Right cardiac atrium (tissue), 5 donors: Measurements from ENCODE around the gene TRAF1. TPM values are rescaled to one million over a fixed set of nuclear protein-coding genes. Genes with fewer than 3 reads are reported as not detected.

ENCODE experiments used
- ATAC-seq, 2 donors: fragments of 200-7000 bp; cut with Tn5 transposase; one replicate each; pipeline versions ENCODE4 v1.8.0 to v1.9.1; 2020; ENCODE audit warnings: moderate library complexity in 2 of 2, mild to moderate bottlenecking in 1 of 2
- DNase-seq, 3 donors: peaks; one replicate each; pipeline ENCODE4 v3.0.0-alpha.2; 2020
- H3K27ac ChIP-seq: one replicate; pipeline ENCODE4 v1.5.1; 2013; ENCODE audit warnings: mild to moderate bottlenecking, low read length, control low read depth, moderate library complexity
- H3K27me3 ChIP-seq: one replicate; pipeline ENCODE4 v1.6.1; 2013; ENCODE audit not compliant: control insufficient read depth, insufficient read depth
- H3K4me1 ChIP-seq: one replicate; pipeline ENCODE4 v1.6.1; 2013; ENCODE audit warnings: low read length; ENCODE audit not compliant: control insufficient read depth, insufficient read depth
- H3K4me3 ChIP-seq: one replicate; pipeline ENCODE4 v1.5.1; 2013; ENCODE audit warnings: low read length, control low read depth
- H3K9me3 ChIP-seq: one replicate; pipeline ENCODE4 v1.6.1; 2013; ENCODE audit warnings: low read length; ENCODE audit not compliant: control insufficient read depth
- WGBS: extraction: QIAGEN DNeasy Blood & Tissue Kit; methylation state at CpG from one replicate; pipeline ENCODE4 v1.1.7; 2013; 5-methylcytosine and 5-hydroxymethylcytosine counted together
- intact Hi-C, 4 donors: fragments of 100-400 bp; cut with DNase I; formaldehyde crosslinking; loops; one replicate each; pipeline versions ENCODE4 v1.11.0 to v1.14.0; 2022 to 2023
- polyA plus RNA-seq: library from polyadenylated mRNA; stranded (reverse); fragments of 200-250 nt; gene quantifications from one replicate; pipeline ENCODE4 v1.2.3, GENCODE V29; 2013
- total RNA-seq, 4 donors: library from RNA; stranded (reverse); fragmentation: NEBNext Ultra II Directional; extraction: Animal tissue kit (Norgen Biotek cat#: 25700); gene quantifications; one replicate each; pipeline ENCODE4 v1.2.1, GENCODE V29; 2021
- donor health status: healthy with polysubstance abuse.
- donor health status: DM: no; HTN: yes; CAD: no.
- donor health status: DM: no; HTN: no; CAD: no.
- donor health status: DM: no; HTN: yes; CAD: no; lungs with severe emphysema.
- donor health status: DM: yes; HTN: yes; CAD: no.

TRAF1 gene
- total and polyA plus RNA-seq, 5 donors, result 3.9 to 6.1 (median 4.8) TPM

GRCh38 chr9:120904061-120904977 is 22.3 kb downstream of the TRAF1 start:
- ATAC-seq (no peak), DNase-seq (peak in 1 of 3 donors; percentile 52)
- H3K9me3 ChIP-seq, result no peaks in the 10 kb centered on the region
- intact Hi-C loops, result no loop called here
- no peaks in the 10 kb centered on the region for H3K27me3 ChIP-seq
- no peak overlapping the region for H3K4me3 ChIP-seq
- H3K27ac ChIP-seq, result no peak overlapping the region
- 88% methylated on average over 16 of the region's 16 CpGs for whole genome bisulfite sequencing
- H3K4me1 ChIP-seq, result no peaks in the 10 kb centered on the region

DNA sequence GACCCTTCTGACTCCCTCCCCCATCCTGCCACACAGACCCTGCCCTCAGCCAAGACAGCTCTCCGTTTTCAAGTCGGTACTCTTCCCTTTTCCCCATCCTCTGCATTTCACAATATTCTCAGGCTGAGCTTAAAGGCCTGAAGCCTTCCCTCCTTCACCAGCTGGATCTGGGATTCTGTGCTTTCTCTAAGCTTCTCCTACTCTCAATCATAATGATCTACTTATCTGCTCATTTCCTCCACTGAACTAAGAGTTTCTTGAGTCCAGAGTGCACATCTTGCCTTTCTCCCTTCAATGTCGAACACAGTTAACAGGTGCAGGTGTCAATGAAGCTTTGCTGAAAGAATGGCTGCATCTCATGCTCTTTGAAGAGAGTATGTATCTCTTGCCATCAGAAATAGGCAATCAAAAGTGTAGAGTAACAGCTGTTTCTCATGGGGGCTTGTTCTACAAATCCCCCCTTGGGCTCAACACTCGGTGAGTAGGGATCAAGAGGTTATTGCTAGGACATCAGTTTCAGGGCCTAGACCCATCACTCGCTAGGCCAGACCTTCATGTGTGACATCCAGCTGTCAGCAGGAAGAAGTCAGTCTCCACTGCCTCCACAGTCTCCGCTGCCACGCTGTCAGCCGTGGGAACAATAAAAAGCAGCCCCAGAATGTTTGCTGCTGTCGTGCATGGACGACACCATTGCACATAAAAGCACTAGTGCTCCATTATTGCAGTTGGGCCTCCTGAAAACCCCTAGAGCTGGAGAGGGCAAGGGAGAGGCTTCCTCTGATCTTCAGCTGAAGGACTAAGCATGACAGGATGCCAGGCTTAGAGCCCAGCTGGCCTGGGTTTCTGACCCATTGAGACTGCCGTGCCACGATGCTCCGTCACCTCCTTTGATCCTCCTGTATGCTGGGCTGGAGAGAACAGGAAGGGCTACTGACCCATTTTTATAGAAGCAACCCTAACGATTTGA is 23.7 kb downstream of the TRAF1 start:
- intact Hi-C loops, result no loop called here
- WGBS, result 74% methylated on average over 14 of the region's 14 CpGs
- no peaks in the 10 kb centered on the region for H3K27me3 ChIP-seq
- H3K27ac ChIP-seq, result no peak overlapping the region
- ATAC-seq, result no peak
- H3K4me1 ChIP-seq, result no peaks in the 10 kb centered on the region
- peak in 1 of 3 donors; percentile 30 for DNase-seq
- no peaks in the 10 kb centered on the region for H3K9me3 ChIP-seq
- H3K4me3 ChIP-seq, result no peak overlapping the region

DNA sequence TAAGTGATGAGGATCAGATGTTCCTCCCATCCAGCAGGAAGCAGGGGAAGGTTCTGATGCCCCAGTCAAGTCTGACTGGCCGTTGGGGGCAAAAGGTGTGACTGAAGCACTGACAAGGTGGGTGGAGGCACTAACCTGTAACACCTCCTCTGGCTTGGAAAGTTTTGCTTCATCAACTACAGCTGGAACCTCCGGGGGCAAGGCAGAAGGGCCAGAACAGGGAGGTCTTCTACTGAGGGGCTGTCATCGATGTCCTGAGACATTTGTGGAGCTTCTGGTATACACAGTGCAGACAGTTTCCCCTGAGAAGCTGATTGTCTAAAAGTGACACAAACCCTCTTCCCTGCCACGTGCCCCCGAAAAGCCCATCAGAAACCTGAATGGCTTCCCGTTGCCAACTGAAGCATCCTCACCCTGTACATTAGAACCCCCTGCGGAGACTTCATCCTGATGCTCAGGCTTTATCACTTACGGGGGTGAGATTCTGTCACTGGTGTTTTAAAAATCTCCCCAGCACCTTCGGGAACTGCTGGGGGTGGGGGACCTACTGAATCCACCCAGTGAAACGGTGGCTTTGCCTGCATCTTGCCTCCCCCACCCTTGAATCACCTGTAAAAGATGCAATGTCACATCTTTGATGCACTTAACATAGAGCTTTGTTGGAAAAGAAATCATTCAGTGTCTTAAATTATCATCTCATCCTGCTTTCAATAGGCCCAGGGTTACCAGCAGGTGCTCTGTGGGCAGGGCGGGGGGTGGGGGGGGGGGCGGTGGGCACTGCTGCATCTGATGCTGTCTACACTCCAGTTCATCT is 24.6 kb downstream of the TRAF1 start:
- no peaks in the 10 kb centered on the region for H3K9me3 ChIP-seq
- H3K27ac ChIP-seq, result no peak overlapping the region
- intact Hi-C loops, result no loop called here
- DNase-seq, result peak in 1 of 3 donors; percentile 22
- peaks cover under 1% of the 10 kb centered on the region for H3K4me1 ChIP-seq
- no peak overlapping the region for H3K4me3 ChIP-seq
- no peaks in the 10 kb centered on the region for H3K27me3 ChIP-seq
- WGBS, result 77% methylated on average over 12 of the region's 12 CpGs
- ATAC-seq, result no peak

DNA sequence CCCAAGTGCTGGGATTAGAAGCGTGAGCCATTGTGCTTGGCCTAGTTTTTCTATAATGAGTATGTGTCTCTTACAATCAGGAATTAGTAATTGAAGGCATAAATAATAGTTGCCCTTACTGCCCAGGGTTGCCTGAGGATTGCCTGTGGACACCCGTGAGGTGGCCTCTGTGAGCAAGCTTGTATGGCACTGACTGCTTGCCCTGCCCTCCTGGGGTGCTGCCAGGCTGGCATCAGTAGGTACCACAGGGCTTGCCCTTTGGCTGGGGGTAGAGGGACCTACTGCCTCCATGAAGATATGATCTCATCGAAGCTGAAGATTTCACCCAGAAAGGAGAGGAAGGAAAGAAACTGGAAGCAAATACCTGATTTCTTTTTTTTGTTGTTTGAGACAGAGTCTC is 25.8 kb downstream of the TRAF1 start:
- intact Hi-C loops, result no loop called here

DNA sequence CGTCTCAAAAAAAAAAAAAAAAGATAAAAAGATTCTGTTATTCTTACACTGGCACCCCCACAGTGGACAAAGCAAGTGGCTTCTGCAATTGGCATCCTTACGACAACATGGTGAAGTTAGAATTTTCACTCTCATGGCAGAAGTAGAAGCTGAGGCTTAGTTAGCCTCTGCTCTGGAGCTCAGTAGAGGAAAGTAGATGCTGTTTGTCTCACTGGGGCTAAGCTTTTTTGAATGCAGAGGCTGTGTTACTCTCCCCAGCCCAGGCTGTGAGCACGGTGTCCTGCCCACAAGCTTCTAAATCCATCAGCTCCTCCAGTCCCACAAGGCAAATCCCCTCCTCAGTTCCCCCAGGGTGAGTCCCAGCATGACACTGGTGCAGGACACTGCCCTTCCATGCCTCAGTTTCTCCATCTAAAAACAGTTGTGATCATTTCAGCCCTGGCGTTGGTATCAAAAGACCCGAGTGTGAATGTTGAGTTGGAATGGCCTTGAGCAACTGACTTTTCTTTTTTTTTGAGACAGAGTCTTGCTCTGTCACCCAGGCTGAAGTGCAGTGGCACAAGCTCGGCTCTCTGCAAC is 27.0 kb downstream of the TRAF1 start:
- ATAC-seq (no peak), DNase-seq (no peak)
- intact Hi-C loops, result no loop called here
- H3K9me3 ChIP-seq, result no peaks in the 10 kb centered on the region
- no peaks in the 10 kb centered on the region for H3K27me3 ChIP-seq
- no peak overlapping the region for H3K27ac ChIP-seq
- H3K4me3 ChIP-seq, result no peak overlapping the region
- WGBS, result 94% methylated on average over 6 of the region's 6 CpGs
- H3K4me1 ChIP-seq, result peaks cover 4% of the 10 kb centered on the region

More for the DNA sequence above, 25.8 kb downstream of the TRAF1 start:
- DNase-seq (peak in 1 of 3 donors; percentile 44), ATAC-seq (no peak)
- WGBS, result 87% methylated on average over 3 of the region's 3 CpGs
- H3K27ac ChIP-seq, result no peak overlapping the region
- peaks cover 4% of the 10 kb centered on the region for H3K4me1 ChIP-seq
- no peaks in the 10 kb centered on the region for H3K27me3 ChIP-seq
- no peaks in the 10 kb centered on the region for H3K9me3 ChIP-seq
- H3K4me3 ChIP-seq, result no peak overlapping the region

GRCh38 chr9:120898396-120898795 is 28.2 kb downstream of the TRAF1 start:
- Histone ChIP-seq H3K27me3 (no peaks in the 10 kb centered on the region), H3K4me1 (peaks cover 4% of the 10 kb centered on the region), H3K4me3 (no peak overlapping the region), H3K9me3 (no peaks in the 10 kb centered on the region), H3K27ac (no peak overlapping the region)
- no peak for DNase-seq
- no peak for ATAC-seq
- intact Hi-C loops, result no loop called here
- WGBS, result 86% methylated on average over 3 of the region's 3 CpGs

GRCh38 chr9:120895951-120896350 is 30.6 kb downstream of the TRAF1 start:
- intact Hi-C loops, result no loop called here
- H3K27me3 ChIP-seq, result no peaks in the 10 kb centered on the region
- no peak for DNase-seq
- H3K9me3 ChIP-seq, result no peaks in the 10 kb centered on the region
- peaks cover 4% of the 10 kb centered on the region for H3K4me1 ChIP-seq
- H3K4me3 ChIP-seq, result no peak overlapping the region
- H3K27ac ChIP-seq, result no peak overlapping the region
- no peak for ATAC-seq
- 94% methylated on average over 2 of the region's 2 CpGs for WGBS

GRCh38 chr9:120894321-120895148 is 32.1 kb downstream of the TRAF1 start:
- WGBS, result 21% methylated on average over 63 of the region's 63 CpGs
- intact Hi-C loops, result no loop called here
- ATAC-seq (peak; percentile 86 to 93), DNase-seq (peak; percentile 77 to 92 (median 91))
- H3K4me1 ChIP-seq, result peaks cover 4% of the 10 kb centered on the region
- H3K27me3 ChIP-seq, result no peaks in the 10 kb centered on the region
- H3K4me3 ChIP-seq, result peak overlapping the region; percentile 8
- H3K9me3 ChIP-seq, result no peaks in the 10 kb centered on the region
- peak overlapping the region; percentile 32 for H3K27ac ChIP-seq

DNA sequence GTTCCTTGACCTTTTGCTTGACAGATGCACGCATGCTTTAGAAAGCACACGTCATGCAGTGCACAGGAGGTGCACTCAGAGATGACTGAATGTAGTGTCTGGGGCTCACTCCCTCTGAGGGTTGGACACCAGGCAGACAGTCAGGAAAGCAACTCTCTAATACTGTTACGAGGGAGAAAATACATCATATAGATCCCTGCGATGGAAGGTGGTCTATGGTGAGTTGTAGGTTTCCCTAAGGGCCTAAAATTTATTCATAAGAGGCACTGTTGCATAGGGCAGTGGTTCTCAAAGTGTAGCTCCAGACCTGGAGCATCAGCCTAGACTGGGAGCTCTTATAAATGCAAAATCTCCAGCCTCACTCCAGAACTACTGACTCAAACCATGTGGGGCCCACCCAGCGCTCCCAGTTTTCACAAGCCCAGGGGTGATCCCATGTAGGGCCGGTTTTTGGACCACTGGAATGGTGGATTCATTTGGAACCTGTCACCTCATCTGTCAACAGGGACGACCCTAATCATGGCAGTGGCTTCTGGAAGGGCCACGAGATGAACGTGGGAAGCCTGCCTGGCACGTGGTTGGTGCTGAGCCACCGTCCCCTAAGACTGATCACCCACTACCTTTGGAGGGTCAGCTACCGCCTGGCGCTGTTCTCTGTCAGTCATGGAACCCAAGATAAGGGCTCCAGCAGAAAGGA is 32.8 kb downstream of the TRAF1 start:
- no peaks in the 10 kb centered on the region for H3K27me3 ChIP-seq
- ATAC-seq (peak in 1 of 2 donors; percentile 2), DNase-seq (no peak)
- no peaks in the 10 kb centered on the region for H3K9me3 ChIP-seq
- intact Hi-C loops, result no loop called here
- peak overlapping the region; percentile 14 for H3K27ac ChIP-seq
- WGBS, result 85% methylated on average over 13 of the region's 13 CpGs
- H3K4me1 ChIP-seq, result peaks cover 4% of the 10 kb centered on the region
- H3K4me3 ChIP-seq, result no peak overlapping the region
